ENCODE data around the gene NAB1.
"Not testable (repeated sequence)": the region's sequence is repeated elsewhere in the genome, so short reads cannot be mapped to it uniquely, and the experiment has no call there.

Gene NAB1

GRCh38 chr2:190705280-190705679, 56.4 kb downstream of the NAB1 start:
- Histone ChIP-seq H3K4me3 (no peak overlapping the region), H3K36me3 (ENCODE audit: insufficient read depth, low read length) (no peaks in the 10 kb centered on the region), H3K9me3 (ENCODE audit: low read depth, low read length) (no peaks in the 10 kb centered on the region), H3K9ac (ENCODE audit: insufficient read length) (no peak overlapping the region), H3K27ac (no peak overlapping the region)
- no peak for DNase-seq (ENCODE audit: low read depth, low spot score)
- no peak for TF ChIP-seq EZH2 (IDR thresholded peaks at IDR 0.05)
- no peak for TF ChIP-seq POLR2AphosphoS5 (IDR thresholded peaks at IDR 0.05; ENCODE audit: borderline replicate concordance, low read depth, low read length)
- no peak for TF ChIP-seq FOXP2 (optimal IDR thresholded peaks at IDR 0.05; ENCODE audit: control extremely low read depth, extremely low read length, insufficient read depth)

GRCh38 chr2:190707726-190708125, 58.8 kb downstream of the NAB1 start:
- no peak overlapping the region for H3K9ac ChIP-seq (ENCODE audit: insufficient read length)
- DNase-seq (ENCODE audit: low read depth, low spot score): no peak
- no peaks in the 10 kb centered on the region for H3K9me3 ChIP-seq (ENCODE audit: low read depth, low read length)
- TF ChIP-seq POLR2AphosphoS5 (IDR thresholded peaks at IDR 0.05; ENCODE audit: borderline replicate concordance, low read depth, low read length): no peak
- H3K36me3 ChIP-seq (ENCODE audit: insufficient read depth, low read length): no peaks in the 10 kb centered on the region
- no peak overlapping the region for H3K4me3 ChIP-seq
- H3K27ac ChIP-seq: no peak overlapping the region

GRCh38 chr2:190708650-190709049, 59.8 kb downstream of the NAB1 start:
- not testable (repeated sequence) for H3K9ac ChIP-seq (ENCODE audit: insufficient read length); H3K4me3 ChIP-seq; H3K27ac ChIP-seq; H3K9me3 ChIP-seq (ENCODE audit: low read depth, low read length); H3K36me3 ChIP-seq (ENCODE audit: insufficient read depth, low read length); DNase-seq (ENCODE audit: low read depth, low spot score)

GRCh38 chr2:190711069-190711468, 62.2 kb downstream of the NAB1 start:
- no peaks in the 10 kb centered on the region for H3K9me3 ChIP-seq (ENCODE audit: low read depth, low read length)
- no peak for TF ChIP-seq FOXP2 (optimal IDR thresholded peaks at IDR 0.05; ENCODE audit: control extremely low read depth, extremely low read length, insufficient read depth)
- no peak for TF ChIP-seq EZH2 (IDR thresholded peaks at IDR 0.05)
- no peak overlapping the region for H3K9ac ChIP-seq (ENCODE audit: insufficient read length)
- no peak overlapping the region for H3K4me3 ChIP-seq
- DNase-seq (ENCODE audit: low read depth, low spot score): no peak
- no peak overlapping the region for H3K27ac ChIP-seq
- no peaks in the 10 kb centered on the region for H3K36me3 ChIP-seq (ENCODE audit: insufficient read depth, low read length)

GRCh38 chr2:190713471-190713870, 64.6 kb downstream of the NAB1 start:
- peak; percentile 8 for DNase-seq (ENCODE audit: low read depth, low spot score)
- Histone ChIP-seq H3K36me3 (ENCODE audit: insufficient read depth, low read length) (no peaks in the 10 kb centered on the region), H3K9ac (ENCODE audit: insufficient read length) (no peak overlapping the region)

GRCh38 chr2:190714958-190715357, 66.1 kb downstream of the NAB1 start:
- Histone ChIP-seq H3K36me3 (ENCODE audit: insufficient read depth, low read length) (no peaks in the 10 kb centered on the region), H3K27ac (no peak overlapping the region), H3K9ac (ENCODE audit: insufficient read length) (no peak overlapping the region), H3K4me3 (no peak overlapping the region), H3K9me3 (ENCODE audit: low read depth, low read length) (no peaks in the 10 kb centered on the region)
- no peak for TF ChIP-seq EZH2 (IDR thresholded peaks at IDR 0.05)
- TF ChIP-seq POLR2AphosphoS5 (IDR thresholded peaks at IDR 0.05; ENCODE audit: borderline replicate concordance, low read depth, low read length): no peak
- no peak for DNase-seq (ENCODE audit: low read depth, low spot score)

More at GRCh38 chr2:190713471-190713870, 64.6 kb downstream of the NAB1 start:
- Histone ChIP-seq H3K4me3 (no peak overlapping the region), H3K9me3 (ENCODE audit: low read depth, low read length) (no peaks in the 10 kb centered on the region), H3K27ac (no peak overlapping the region)
- TF ChIP-seq EZH2 (IDR thresholded peaks at IDR 0.05) (no peak), FOXP2 (optimal IDR thresholded peaks at IDR 0.05; ENCODE audit: control extremely low read depth, extremely low read length, insufficient read depth) (no peak), POLR2AphosphoS5 (IDR thresholded peaks at IDR 0.05; ENCODE audit: borderline replicate concordance, low read depth, low read length) (no peak)

- no peaks in the 10 kb centered on the region for H3K9me3 ChIP-seq (ENCODE audit: low read depth, low read length)
- no peaks in the 10 kb centered on the region for H3K36me3 ChIP-seq (ENCODE audit: insufficient read depth, low read length)
- TF ChIP-seq FOXP2 (optimal IDR thresholded peaks at IDR 0.05; ENCODE audit: control extremely low read depth, extremely low read length, insufficient read depth) (no peak), POLR2AphosphoS5 (IDR thresholded peaks at IDR 0.05; ENCODE audit: borderline replicate concordance, low read depth, low read length) (no peak), EZH2 (IDR thresholded peaks at IDR 0.05) (no peak)
- no peak overlapping the region for H3K27ac ChIP-seq
- H3K9ac ChIP-seq (ENCODE audit: insufficient read length): no peak overlapping the region
- no peak for DNase-seq (ENCODE audit: low read depth, low spot score)
- H3K4me3 ChIP-seq: no peak overlapping the region
Measured at GRCh38 chr2:190716176-190716807, 67.4 kb downstream of the NAB1 start.

- TF ChIP-seq EZH2 (IDR thresholded peaks at IDR 0.05) (no peak), POLR2AphosphoS5 (IDR thresholded peaks at IDR 0.05; ENCODE audit: borderline replicate concordance, low read depth, low read length) (no peak), FOXP2 (optimal IDR thresholded peaks at IDR 0.05; ENCODE audit: control extremely low read depth, extremely low read length, insufficient read depth) (no peak)
- no peaks in the 10 kb centered on the region for H3K9me3 ChIP-seq (ENCODE audit: low read depth, low read length)
- H3K4me3 ChIP-seq: no peak overlapping the region
- no peak overlapping the region for H3K27ac ChIP-seq
- H3K9ac ChIP-seq (ENCODE audit: insufficient read length): no peak overlapping the region
- H3K36me3 ChIP-seq (ENCODE audit: insufficient read depth, low read length): no peaks in the 10 kb centered on the region
- DNase-seq (ENCODE audit: low read depth, low spot score): no peak
Measured at GRCh38 chr2:190717306-190717705, 68.4 kb downstream of the NAB1 start.

GRCh38 chr2:190717764-190718651, 69.1 kb downstream of the NAB1 start:
- no peaks in the 10 kb centered on the region for H3K9me3 ChIP-seq (ENCODE audit: low read depth, low read length)
- no peak overlapping the region for H3K27ac ChIP-seq
- H3K36me3 ChIP-seq (ENCODE audit: insufficient read depth, low read length): no peaks in the 10 kb centered on the region
- no peak overlapping the region for H3K4me3 ChIP-seq
- no peak overlapping the region for H3K9ac ChIP-seq (ENCODE audit: insufficient read length)
- DNase-seq (ENCODE audit: low read depth, low spot score): no peak
- no peak for TF ChIP-seq EZH2 (IDR thresholded peaks at IDR 0.05)
- TF ChIP-seq POLR2AphosphoS5 (IDR thresholded peaks at IDR 0.05; ENCODE audit: borderline replicate concordance, low read depth, low read length): no peak
- no peak for TF ChIP-seq FOXP2 (optimal IDR thresholded peaks at IDR 0.05; ENCODE audit: control extremely low read depth, extremely low read length, insufficient read depth)
